Liver (tissue), 9 donors: ENCODE measurements around the gene DNAJA4. TPM values are rescaled to one million over a fixed set of nuclear protein-coding genes. Genes with fewer than 3 reads are reported as not detected.

Experiments used
- DNase-seq: peaks from one replicate; pipeline ENCODE4 v3.0.0-alpha.2; 2017; ENCODE audit warnings: low spot score
- H3K27ac ChIP-seq, 2 donors: one replicate each; pipeline ENCODE4 v1.7.0; 2013; ENCODE audit warnings: inconsistent platforms in 2 of 2, low read length in 2 of 2, control low read depth in 1 of 2, low read depth in 1 of 2, mild to moderate bottlenecking in 1 of 2
- H3K27me3 ChIP-seq, 4 donors: one replicate each; pipeline versions ENCODE4 v1.6.1 to v1.7.0; 2013; ENCODE audit warnings: low read length in 3 of 4, inconsistent platforms in 1 of 4, mild to moderate bottlenecking in 1 of 4, moderate library complexity in 1 of 4; ENCODE audit not compliant: control insufficient read depth in 4 of 4, insufficient read depth in 4 of 4
- H3K36me3 ChIP-seq, 4 donors: one replicate each; pipeline versions ENCODE4 v1.6.1 to v1.7.0; 2013; ENCODE audit warnings: low read length in 3 of 4, mild to moderate bottlenecking in 3 of 4, low read depth in 1 of 4, moderate library complexity in 1 of 4; ENCODE audit not compliant: control insufficient read depth in 4 of 4, insufficient read depth in 3 of 4
- H3K4me1 ChIP-seq, 4 donors: one replicate each; pipeline versions ENCODE4 v1.6.1 to v1.7.0; 2013; ENCODE audit warnings: low read length in 3 of 4, mild to moderate bottlenecking in 3 of 4, moderate library complexity in 1 of 4; ENCODE audit not compliant: control insufficient read depth in 4 of 4, insufficient read depth in 4 of 4
- H3K4me3 ChIP-seq, 3 donors: one replicate each; pipeline versions ENCODE4 v1.6.1 to v1.7.0; 2013; ENCODE audit warnings: low read length in 3 of 3, control low read depth in 1 of 3, low read depth in 1 of 3, mild to moderate bottlenecking in 1 of 3
- H3K9ac ChIP-seq, 2 donors: one replicate each; pipeline ENCODE4 v1.7.0; 2013; ENCODE audit warnings: low read length in 2 of 2, mild to moderate bottlenecking in 2 of 2, moderate library complexity in 2 of 2, control low read depth in 1 of 2, low read depth in 1 of 2
- H3K9me3 ChIP-seq, 4 donors: one replicate each; pipeline versions ENCODE4 v1.6.1 to v1.7.0; 2013; ENCODE audit warnings: low read length in 3 of 4; ENCODE audit not compliant: control insufficient read depth in 4 of 4
- HNF4A ChIP-seq, 2 donors: conservative IDR thresholded peaks; 2 replicates each; pipeline ENCODE4 v1.6.1; 2016; ENCODE audit warnings: antibody characterized with exemption in 2 of 2, mild to moderate bottlenecking in 2 of 2
- MAX ChIP-seq: IDR thresholded peaks from 2 replicates; pipeline ENCODE4 v1.6.1; 2016; ENCODE audit warnings: antibody characterized with exemption
- NR2F2 ChIP-seq: IDR thresholded peaks from 2 replicates; pipeline ENCODE4 v1.6.1; 2016; ENCODE audit warnings: antibody characterized with exemption
- RAD21 ChIP-seq, 2 donors: IDR thresholded peaks; 2 replicates each; pipeline ENCODE4 v1.6.1; 2016; ENCODE audit warnings: antibody characterized with exemption in 2 of 2, mild to moderate bottlenecking in 2 of 2
- WGBS: extraction: QIAGEN DNeasy Blood & Tissue Kit; methylation state at CpG from one replicate; pipeline ENCODE4 v1.1.7; 2013; 5-methylcytosine and 5-hydroxymethylcytosine counted together
- polyA plus RNA-seq, 2 donors: library from polyadenylated mRNA; stranded (reverse) in 1 of 2; unstranded in 1 of 2; fragments of 200-250 nt in 1 of 2; fragments of >200 nt in 1 of 2; fragmentation: Nextera tagmentation in 1 of 2; extraction: Ambion mirVana in 1 of 2; gene quantifications; one replicate each; pipeline versions ENCODE4 v1.2.1 to v1.2.3, GENCODE V29; 2013 to 2015
- total RNA-seq, 2 donors: library from RNA; depleted of rRNA; stranded (reverse); fragments of >200 nt; gene quantifications; one replicate each; pipeline ENCODE4 v1.2.3, GENCODE V29; 2014
- TF ChIP-seq, protein P1 (sequence below): IDR thresholded peaks from 2 replicates; pipeline ENCODE4 v1.6.1; 2016; ENCODE audit warnings: antibody characterized with exemption, mild to moderate bottlenecking
- TF ChIP-seq, protein P2 (sequence below): fragments of 150-350 bp; IDR thresholded peaks from 2 replicates; pipeline ENCODE4 v1.5.1; 2017; ENCODE audit warnings: improper control_type of control experiment, low read depth, low read length; ENCODE audit not compliant: missing input control
- TF ChIP-seq, protein P3 (sequence below): IDR thresholded peaks from 2 replicates; pipeline ENCODE4 v1.6.1; 2016; ENCODE audit warnings: antibody characterized with exemption
- donor health status: healthy.
- donor health status: healthy.
- donor health status: healthy.
- donor health status: healthy.
- donor health status: healthy.

DNAJA4 gene
- total and polyA plus RNA-seq, 4 donors, result 0.93 to 79.0 (median 2.0) TPM

GRCh38 chr15:78241017-78241416 lies 23.3 kb upstream of the DNAJA4 start (continued):
- TF ChIP-seq, protein P1, sequence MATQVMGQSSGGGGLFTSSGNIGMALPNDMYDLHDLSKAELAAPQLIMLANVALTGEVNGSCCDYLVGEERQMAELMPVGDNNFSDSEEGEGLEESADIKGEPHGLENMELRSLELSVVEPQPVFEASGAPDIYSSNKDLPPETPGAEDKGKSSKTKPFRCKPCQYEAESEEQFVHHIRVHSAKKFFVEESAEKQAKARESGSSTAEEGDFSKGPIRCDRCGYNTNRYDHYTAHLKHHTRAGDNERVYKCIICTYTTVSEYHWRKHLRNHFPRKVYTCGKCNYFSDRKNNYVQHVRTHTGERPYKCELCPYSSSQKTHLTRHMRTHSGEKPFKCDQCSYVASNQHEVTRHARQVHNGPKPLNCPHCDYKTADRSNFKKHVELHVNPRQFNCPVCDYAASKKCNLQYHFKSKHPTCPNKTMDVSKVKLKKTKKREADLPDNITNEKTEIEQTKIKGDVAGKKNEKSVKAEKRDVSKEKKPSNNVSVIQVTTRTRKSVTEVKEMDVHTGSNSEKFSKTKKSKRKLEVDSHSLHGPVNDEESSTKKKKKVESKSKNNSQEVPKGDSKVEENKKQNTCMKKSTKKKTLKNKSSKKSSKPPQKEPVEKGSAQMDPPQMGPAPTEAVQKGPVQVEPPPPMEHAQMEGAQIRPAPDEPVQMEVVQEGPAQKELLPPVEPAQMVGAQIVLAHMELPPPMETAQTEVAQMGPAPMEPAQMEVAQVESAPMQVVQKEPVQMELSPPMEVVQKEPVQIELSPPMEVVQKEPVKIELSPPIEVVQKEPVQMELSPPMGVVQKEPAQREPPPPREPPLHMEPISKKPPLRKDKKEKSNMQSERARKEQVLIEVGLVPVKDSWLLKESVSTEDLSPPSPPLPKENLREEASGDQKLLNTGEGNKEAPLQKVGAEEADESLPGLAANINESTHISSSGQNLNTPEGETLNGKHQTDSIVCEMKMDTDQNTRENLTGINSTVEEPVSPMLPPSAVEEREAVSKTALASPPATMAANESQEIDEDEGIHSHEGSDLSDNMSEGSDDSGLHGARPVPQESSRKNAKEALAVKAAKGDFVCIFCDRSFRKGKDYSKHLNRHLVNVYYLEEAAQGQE, result no peak

DNA sequence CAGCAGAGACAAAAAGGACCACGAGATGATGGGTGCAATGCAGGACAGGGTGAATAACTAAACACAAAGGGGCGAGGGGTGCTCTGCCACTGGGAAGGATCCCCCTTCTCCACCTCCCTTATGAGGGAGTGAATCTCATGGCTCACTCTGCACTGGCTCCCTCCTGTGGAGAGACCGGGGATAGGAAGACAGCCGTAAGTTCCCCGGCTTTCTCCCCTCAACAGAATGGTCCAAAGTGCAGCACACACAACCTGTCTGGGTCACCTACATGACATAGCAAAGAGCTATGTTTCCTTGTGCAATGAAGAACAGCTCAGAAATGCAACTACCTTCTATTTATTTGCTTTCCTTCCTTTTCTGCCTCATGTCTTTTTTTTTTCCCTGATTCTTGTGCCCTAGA lies 22.2 kb upstream of the DNAJA4 start:
- Histone ChIP-seq H3K27ac (no peak overlapping the region), H3K9me3 (no peaks in the 10 kb centered on the region), H3K36me3 (no peaks in the 10 kb centered on the region), H3K4me3 (no peak overlapping the region), H3K4me1 (no peaks in the 10 kb centered on the region), H3K9ac (no peak overlapping the region), H3K27me3 (no peaks in the 10 kb centered on the region)
- 43% methylated on average over 5 of the region's 5 CpGs for WGBS
- peak; percentile 60 for DNase-seq
- peak; percentile 20 to 65 for TF ChIP-seq HNF4A (conservative IDR thresholded peaks at IDR 0.05)
- TF ChIP-seq, protein P2, sequence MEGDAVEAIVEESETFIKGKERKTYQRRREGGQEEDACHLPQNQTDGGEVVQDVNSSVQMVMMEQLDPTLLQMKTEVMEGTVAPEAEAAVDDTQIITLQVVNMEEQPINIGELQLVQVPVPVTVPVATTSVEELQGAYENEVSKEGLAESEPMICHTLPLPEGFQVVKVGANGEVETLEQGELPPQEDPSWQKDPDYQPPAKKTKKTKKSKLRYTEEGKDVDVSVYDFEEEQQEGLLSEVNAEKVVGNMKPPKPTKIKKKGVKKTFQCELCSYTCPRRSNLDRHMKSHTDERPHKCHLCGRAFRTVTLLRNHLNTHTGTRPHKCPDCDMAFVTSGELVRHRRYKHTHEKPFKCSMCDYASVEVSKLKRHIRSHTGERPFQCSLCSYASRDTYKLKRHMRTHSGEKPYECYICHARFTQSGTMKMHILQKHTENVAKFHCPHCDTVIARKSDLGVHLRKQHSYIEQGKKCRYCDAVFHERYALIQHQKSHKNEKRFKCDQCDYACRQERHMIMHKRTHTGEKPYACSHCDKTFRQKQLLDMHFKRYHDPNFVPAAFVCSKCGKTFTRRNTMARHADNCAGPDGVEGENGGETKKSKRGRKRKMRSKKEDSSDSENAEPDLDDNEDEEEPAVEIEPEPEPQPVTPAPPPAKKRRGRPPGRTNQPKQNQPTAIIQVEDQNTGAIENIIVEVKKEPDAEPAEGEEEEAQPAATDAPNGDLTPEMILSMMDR, result peak; percentile 24
- TF ChIP-seq, protein P3, sequence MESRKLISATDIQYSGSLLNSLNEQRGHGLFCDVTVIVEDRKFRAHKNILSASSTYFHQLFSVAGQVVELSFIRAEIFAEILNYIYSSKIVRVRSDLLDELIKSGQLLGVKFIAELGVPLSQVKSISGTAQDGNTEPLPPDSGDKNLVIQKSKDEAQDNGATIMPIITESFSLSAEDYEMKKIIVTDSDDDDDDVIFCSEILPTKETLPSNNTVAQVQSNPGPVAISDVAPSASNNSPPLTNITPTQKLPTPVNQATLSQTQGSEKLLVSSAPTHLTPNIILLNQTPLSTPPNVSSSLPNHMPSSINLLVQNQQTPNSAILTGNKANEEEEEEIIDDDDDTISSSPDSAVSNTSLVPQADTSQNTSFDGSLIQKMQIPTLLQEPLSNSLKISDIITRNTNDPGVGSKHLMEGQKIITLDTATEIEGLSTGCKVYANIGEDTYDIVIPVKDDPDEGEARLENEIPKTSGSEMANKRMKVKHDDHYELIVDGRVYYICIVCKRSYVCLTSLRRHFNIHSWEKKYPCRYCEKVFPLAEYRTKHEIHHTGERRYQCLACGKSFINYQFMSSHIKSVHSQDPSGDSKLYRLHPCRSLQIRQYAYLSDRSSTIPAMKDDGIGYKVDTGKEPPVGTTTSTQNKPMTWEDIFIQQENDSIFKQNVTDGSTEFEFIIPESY, result no peak
- peak; percentile 7 to 54 for TF ChIP-seq RAD21 (IDR thresholded peaks at IDR 0.05)

GRCh38 chr15:78243058-78243457 lies 21.3 kb upstream of the DNAJA4 start:
- TF ChIP-seq HNF4A (conservative IDR thresholded peaks at IDR 0.05) (no peak), MAX (no peak), NR2F2 (no peak)
- 94% methylated on average over 6 of the region's 6 CpGs for WGBS
- H3K4me1 ChIP-seq, result no peaks in the 10 kb centered on the region
- H3K4me3 ChIP-seq, result no peak overlapping the region
- H3K27me3 ChIP-seq, result no peaks in the 10 kb centered on the region
- no peak overlapping the region for H3K9ac ChIP-seq
- no peak for DNase-seq
- H3K27ac ChIP-seq, result no peak overlapping the region
- no peaks in the 10 kb centered on the region for H3K9me3 ChIP-seq
- no peaks in the 10 kb centered on the region for H3K36me3 ChIP-seq
